ENCODE results near the gene RBMS3.
"Not testable (repeated sequence)": the region's sequence is repeated elsewhere in the genome, so short reads cannot be mapped to it uniquely, and the experiment has no call there.

RBMS3 gene

GRCh38 chr3:29280404-29281093 lies at the start of gene RBMS3:
TSS of gene RBMS3 (plus strand) at chr3:29281071.
- peak within 1 kb of the TSS; percentile 25 to 53 (median 37) for H3K4me3 ChIP-seq
- H3K27ac ChIP-seq, result peak within 1 kb of the TSS in 20 of 21 experiments; percentile 9 to 90 (median 74)

GRCh38 chr3:29233126-29233525 lies 47.7 kb upstream of the RBMS3 start:
- H3K4me3 ChIP-seq, H3K27ac ChIP-seq: not testable (repeated sequence)

GRCh38 chr3:29236146-29236840 lies 44.6 kb upstream of the RBMS3 start:
- no peak overlapping the region for H3K27ac ChIP-seq
- H3K4me3 ChIP-seq, result no peak overlapping the region

GRCh38 chr3:29239376-29239775 lies 41.5 kb upstream of the RBMS3 start:
- no peak overlapping the region for H3K27ac ChIP-seq
- no peak overlapping the region for H3K4me3 ChIP-seq

- H3K4me3 ChIP-seq, result no peak overlapping the region
- H3K27ac ChIP-seq, result no peak overlapping the region
Observed at GRCh38 chr3:29240248-29240647, 40.6 kb upstream of the RBMS3 start.

GRCh38 chr3:29240887-29241286 lies 40.0 kb upstream of the RBMS3 start:
- H3K27ac ChIP-seq, result no peak overlapping the region
- no peak overlapping the region for H3K4me3 ChIP-seq

GRCh38 chr3:29241855-29242254 lies 39.0 kb upstream of the RBMS3 start:
- no peak overlapping the region for H3K4me3 ChIP-seq
- H3K27ac ChIP-seq, result no peak overlapping the region

GRCh38 chr3:29242296-29242695 lies 38.6 kb upstream of the RBMS3 start:
- no peak overlapping the region for H3K4me3 ChIP-seq
- no peak overlapping the region for H3K27ac ChIP-seq

- Histone ChIP-seq H3K27ac (no peak overlapping the region), H3K4me3 (no peak overlapping the region)
Observed at GRCh38 chr3:29245441-29245840, 35.4 kb upstream of the RBMS3 start.

GRCh38 chr3:29247088-29247745 lies 33.7 kb upstream of the RBMS3 start:
- H3K27ac ChIP-seq, result no peak overlapping the region
- H3K4me3 ChIP-seq, result no peak overlapping the region

- no peak overlapping the region for H3K27ac ChIP-seq
- no peak overlapping the region for H3K4me3 ChIP-seq
Observed at GRCh38 chr3:29249829-29250345, 31.0 kb upstream of the RBMS3 start.

GRCh38 chr3:29255854-29256696 lies 24.8 kb upstream of the RBMS3 start:
- no peak overlapping the region for H3K4me3 ChIP-seq
- H3K27ac ChIP-seq, result no peak overlapping the region

- H3K27ac ChIP-seq, result no peak overlapping the region
- no peak overlapping the region for H3K4me3 ChIP-seq
Observed at GRCh38 chr3:29258161-29258560, 22.7 kb upstream of the RBMS3 start.

GRCh38 chr3:29261119-29261518 lies 19.8 kb upstream of the RBMS3 start:
- Histone ChIP-seq H3K4me3 (no peak overlapping the region), H3K27ac (no peak overlapping the region)

GRCh38 chr3:29263476-29263875 lies 17.4 kb upstream of the RBMS3 start:
- no peak overlapping the region for H3K4me3 ChIP-seq
- H3K27ac ChIP-seq, result no peak overlapping the region

- Histone ChIP-seq H3K27ac (no peak overlapping the region), H3K4me3 (no peak overlapping the region)
Observed at GRCh38 chr3:29265509-29266072, 15.3 kb upstream of the RBMS3 start.

GRCh38 chr3:29267226-29267625 lies 13.6 kb upstream of the RBMS3 start:
- no peak overlapping the region for H3K4me3 ChIP-seq
- H3K27ac ChIP-seq, result no peak overlapping the region

GRCh38 chr3:29268651-29269050 lies 12.2 kb upstream of the RBMS3 start:
- Histone ChIP-seq H3K4me3 (no peak overlapping the region), H3K27ac (no peak overlapping the region)

GRCh38 chr3:29270752-29271151 lies 10.1 kb upstream of the RBMS3 start:
- no peak overlapping the region for H3K27ac ChIP-seq
- H3K4me3 ChIP-seq, result no peak overlapping the region

GRCh38 chr3:29271475-29271874 lies 9.4 kb upstream of the RBMS3 start:
- no peak overlapping the region for H3K4me3 ChIP-seq

More at GRCh38 chr3:29271475-29271874, 9.4 kb upstream of the RBMS3 start:
- H3K27ac ChIP-seq, result no peak overlapping the region

All from skin epidermis (tissue), 12 donors.